ENCODE measurements around the gene SLC2A14.
"Not testable (repeated sequence)": the region's sequence is repeated elsewhere in the genome, so short reads cannot be mapped to it uniquely, and the experiment has no call there.

The SLC2A14 gene

DNA sequence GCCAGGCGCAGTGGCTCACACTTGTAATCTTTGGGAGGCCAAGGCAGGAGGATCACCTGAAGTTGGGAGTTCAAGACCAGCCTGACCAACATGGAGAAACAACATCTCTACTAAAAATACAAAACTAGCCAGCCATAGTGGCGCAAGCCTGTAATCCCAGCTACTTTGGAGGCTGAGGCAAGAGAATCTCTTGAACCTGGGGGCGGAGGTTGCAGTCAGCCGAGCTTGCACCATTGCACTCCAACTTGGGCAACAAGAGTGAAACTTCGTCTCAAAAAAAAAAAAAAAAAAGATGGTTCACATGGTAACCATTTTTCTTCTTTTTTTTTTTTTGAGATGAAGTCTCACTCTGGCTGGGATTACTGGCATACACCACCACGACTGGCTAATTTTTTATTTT is 35.3 kb downstream of the SLC2A14 start:
- Histone ChIP-seq H3K4me3 (no peak overlapping the region), H3K27ac (no peak overlapping the region)

GRCh38 chr12:7835766-7836165 is 36.9 kb downstream of the SLC2A14 start:
- no peak overlapping the region for H3K27ac ChIP-seq
- no peak overlapping the region for H3K4me3 ChIP-seq

DNA sequence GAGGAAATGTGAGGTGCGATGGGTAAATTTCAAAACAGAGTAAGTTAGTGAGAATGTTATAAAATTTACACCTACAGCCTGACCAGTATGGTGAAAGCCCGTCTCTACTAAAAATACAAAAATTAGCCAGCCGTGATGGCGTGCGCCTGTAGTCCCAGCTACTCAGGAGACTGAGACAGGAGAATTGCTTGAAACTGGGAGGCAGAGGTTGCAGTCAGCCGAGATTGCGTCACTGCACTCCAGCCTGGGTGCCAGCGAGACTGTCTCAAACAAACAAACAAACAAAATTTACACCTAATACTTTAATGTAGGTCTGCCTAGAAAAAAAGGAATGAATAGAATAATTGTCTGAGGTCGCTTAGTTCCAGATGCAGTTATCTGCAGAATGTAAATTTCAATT is 37.6 kb downstream of the SLC2A14 start:
- H3K27ac ChIP-seq: no peak overlapping the region

GRCh38 chr12:7834701-7835100 is 38.0 kb downstream of the SLC2A14 start:
- H3K4me3 ChIP-seq: no peak overlapping the region
- no peak overlapping the region for H3K27ac ChIP-seq

More for the DNA sequence above, 37.6 kb downstream of the SLC2A14 start:
- no peak overlapping the region for H3K4me3 ChIP-seq

DNA sequence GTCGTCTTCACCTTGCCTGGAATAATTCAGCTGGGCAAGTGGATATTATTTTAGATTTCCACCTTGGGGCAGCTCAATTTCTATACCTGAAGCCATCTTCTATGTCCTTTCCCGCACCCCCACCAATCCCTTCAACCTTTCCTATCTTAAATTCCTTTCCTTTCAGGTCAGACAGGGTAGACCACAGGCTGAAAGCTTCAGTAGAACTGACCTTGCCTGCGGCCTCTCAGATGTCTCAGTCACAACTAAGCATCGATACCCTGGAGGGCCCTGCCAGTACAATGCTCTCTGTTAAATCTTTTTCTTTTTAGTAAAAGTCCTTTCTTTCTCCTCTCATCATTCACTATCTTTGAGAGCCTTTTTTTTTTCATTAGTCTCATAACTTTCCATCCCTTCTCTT is 38.9 kb downstream of the SLC2A14 start:
- Histone ChIP-seq H3K4me3 (no peak overlapping the region), H3K27ac (no peak overlapping the region)

DNA sequence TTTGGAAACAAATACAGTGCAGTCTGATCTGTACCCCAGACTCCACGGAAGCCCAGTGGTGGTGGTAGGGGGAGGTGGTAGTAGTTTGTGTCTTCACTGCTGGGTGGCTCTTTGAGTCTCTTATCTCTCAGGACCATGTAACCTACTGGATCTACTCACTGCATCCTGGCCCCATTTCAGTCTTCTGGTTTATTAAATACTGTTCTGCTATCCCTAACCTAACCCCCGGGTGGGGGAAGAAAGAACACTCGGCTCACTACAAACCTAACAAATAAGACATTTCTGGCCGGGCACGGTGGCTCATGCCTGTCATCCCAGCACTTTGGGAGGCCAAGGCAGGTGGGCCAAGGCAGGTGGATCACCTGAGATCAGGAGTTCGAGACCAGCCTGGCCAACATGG is 39.5 kb downstream of the SLC2A14 start:
- not testable (repeated sequence) for H3K4me3 ChIP-seq, H3K27ac ChIP-seq

GRCh38 chr12:7832059-7832696 is 40.5 kb downstream of the SLC2A14 start:
- Histone ChIP-seq H3K27ac (no peak overlapping the region), H3K4me3 (no peak overlapping the region)

DNA sequence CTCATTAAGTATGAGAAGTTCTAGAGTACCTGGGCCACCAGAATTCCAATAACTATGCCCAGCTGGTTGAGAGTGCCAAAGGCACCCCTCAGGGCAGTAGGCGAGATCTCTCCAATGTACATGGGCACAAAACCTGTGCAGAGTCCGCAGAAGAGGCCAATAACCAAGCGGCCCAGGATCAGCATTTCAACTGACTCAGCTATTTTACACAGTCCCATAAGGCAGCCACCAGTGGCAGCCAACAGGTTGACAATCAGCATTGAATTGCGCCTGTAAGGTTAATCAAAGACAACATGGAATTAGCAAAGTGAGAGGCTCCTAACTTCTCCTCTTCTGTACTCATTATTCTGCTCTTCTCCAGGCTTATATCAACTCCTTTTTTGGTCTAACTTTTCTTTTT is 43.0 kb downstream of the SLC2A14 start:
- H3K4me3 ChIP-seq, H3K27ac ChIP-seq: not testable (repeated sequence)

DNA sequence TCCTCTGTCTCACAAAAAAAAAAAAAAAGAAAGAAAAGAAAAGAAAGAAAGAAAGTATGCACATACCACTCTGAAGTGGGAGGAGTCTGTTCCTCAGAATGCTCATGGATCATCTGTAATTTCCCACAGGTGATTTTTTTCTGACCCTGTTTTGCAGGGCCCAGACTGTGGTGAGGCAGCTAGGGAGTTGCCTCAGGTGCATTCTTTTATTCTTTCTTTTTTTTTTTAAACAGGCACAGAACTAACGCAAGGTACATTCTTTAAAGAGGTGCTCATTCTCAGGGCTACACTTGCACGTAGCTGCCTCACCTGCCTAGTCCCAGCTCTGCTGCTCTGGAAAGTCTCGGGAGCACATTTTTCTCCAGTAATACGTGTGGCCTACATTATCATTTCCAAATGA is 47.0 kb downstream of the SLC2A14 start:
- H3K27ac ChIP-seq, H3K4me3 ChIP-seq: not testable (repeated sequence)

GRCh38 chr12:7806863-7807487 is 65.7 kb downstream of the SLC2A14 start:
- no peak overlapping the region for H3K4me3 ChIP-seq
- H3K27ac ChIP-seq: no peak overlapping the region

- not testable (repeated sequence) for H3K4me3 ChIP-seq, H3K27ac ChIP-seq
Measured at GRCh38 chr12:7806319-7806718, 66.4 kb downstream of the SLC2A14 start.

DNA sequence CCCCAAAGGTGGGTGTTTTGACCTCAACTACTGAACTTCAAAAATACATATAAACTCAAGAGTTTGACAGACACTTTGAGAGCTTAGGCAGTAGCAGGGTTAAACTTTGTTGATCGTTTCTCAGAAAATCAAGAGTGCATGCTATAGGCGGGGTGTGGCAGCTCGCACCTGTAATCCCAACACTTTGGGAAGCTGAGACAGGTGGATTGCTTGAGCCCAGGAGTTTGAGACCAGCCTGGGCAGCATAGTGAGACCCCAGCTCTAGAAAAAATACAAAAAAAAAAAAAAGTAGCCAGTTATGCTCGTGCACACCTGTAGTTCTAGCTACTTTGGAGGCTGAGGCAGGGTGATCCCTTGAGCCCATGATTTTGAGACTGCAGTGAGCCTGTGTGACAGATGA is 71.3 kb downstream of the SLC2A14 start:
- Histone ChIP-seq H3K4me3 (no peak overlapping the region), H3K27ac (no peak overlapping the region)

GRCh38 chr12:7798750-7799308 is 73.9 kb downstream of the SLC2A14 start:
- not testable (repeated sequence) for H3K27ac ChIP-seq, H3K4me3 ChIP-seq

GRCh38 chr12:7797698-7798398 is 74.9 kb downstream of the SLC2A14 start:
- Histone ChIP-seq H3K4me3 (no peak overlapping the region), H3K27ac (no peak overlapping the region)

GRCh38 chr12:7797269-7797668 is 75.4 kb downstream of the SLC2A14 start:
- H3K27ac ChIP-seq: not testable (repeated sequence)

DNA sequence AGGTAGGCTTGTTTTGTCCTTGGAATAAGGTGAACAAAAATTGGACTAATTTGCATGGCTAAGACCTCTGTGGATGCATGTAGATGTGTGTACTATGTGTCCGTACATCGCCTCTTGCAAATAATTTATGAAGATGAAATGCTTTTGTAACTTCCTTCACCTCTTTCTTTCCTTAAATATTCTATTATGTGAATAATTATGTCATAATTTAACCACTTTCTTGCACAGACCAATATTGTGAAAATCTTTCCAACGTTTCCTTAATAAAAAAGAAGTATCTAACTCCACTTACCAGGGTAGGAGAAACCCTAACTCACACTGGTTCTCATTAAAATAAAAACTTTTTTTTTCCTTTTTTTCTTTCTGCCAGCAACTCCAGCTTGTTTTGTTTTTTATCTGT is 79.5 kb downstream of the SLC2A14 start:
- H3K27ac ChIP-seq: no peak overlapping the region
- no peak overlapping the region for H3K4me3 ChIP-seq

More at GRCh38 chr12:7797269-7797668, 75.4 kb downstream of the SLC2A14 start:
- H3K4me3 ChIP-seq: not testable (repeated sequence)

GRCh38 chr12:7788884-7789528 is 83.7 kb downstream of the SLC2A14 start, which contains the start of gene NANOG:
TSS of gene NANOG (plus strand) at chr12:7789402. CDS start at chr12:7789615, 213 bp downstream.
- not testable (repeated sequence) for H3K27ac ChIP-seq, H3K4me3 ChIP-seq

GRCh38 chr12:7788294-7788660 is 84.4 kb downstream of the SLC2A14 start:
- H3K4me3 ChIP-seq: no peak overlapping the region
- H3K27ac ChIP-seq: no peak overlapping the region

GRCh38 chr12:7787574-7788293 is 85.0 kb downstream of the SLC2A14 start:
- Histone ChIP-seq H3K27ac (no peak overlapping the region), H3K4me3 (no peak overlapping the region)

- H3K4me3 ChIP-seq: no peak overlapping the region
Measured at GRCh38 chr12:7784701-7785100, 88.0 kb downstream of the SLC2A14 start.

More at GRCh38 chr12:7784701-7785100, 88.0 kb downstream of the SLC2A14 start:
- H3K27ac ChIP-seq: no peak overlapping the region

Measured in skin epidermis (tissue), 12 donors.